ENCODE data around the gene RTN4IP1. TPM values are rescaled to one million over a fixed set of nuclear protein-coding genes. Genes with fewer than 3 reads are reported as not detected.

Gene RTN4IP1
- polyA plus RNA-seq, 1 of the 3 experiments (the other 2 are of a cell fraction): 4.3 TPM

DNA sequence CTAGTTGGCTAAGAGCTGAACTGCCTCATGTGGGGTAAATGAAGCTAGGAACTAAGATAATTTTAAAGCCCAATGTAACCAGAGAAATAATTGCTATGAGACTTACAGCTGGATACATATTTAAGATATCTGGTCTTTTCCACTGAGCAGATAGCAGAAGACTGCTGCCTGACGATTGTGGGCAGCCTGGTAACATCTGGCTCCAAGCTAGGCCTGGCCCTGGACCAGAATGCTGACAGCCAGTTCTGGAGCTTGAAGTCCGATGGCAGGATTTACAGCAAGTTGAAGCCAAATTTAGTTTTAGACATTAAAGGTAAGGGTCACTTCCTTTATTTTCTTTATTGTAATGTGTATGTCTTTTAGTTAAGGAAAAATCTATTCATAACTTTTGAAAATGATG, 65.7 kb downstream of the RTN4IP1 start:
- POLR2A ChIA-PET: no interaction called here
- WGBS (ENCODE audit: low lambda C conversion rate): 75% methylated on average over 2 of the region's 2 CpGs
- no peak overlapping the region for H2AFZ ChIP-seq (ENCODE audit: low read depth)
- no peak overlapping the region for H3K9ac ChIP-seq
- no peak overlapping the region for H3K27ac ChIP-seq (ENCODE audit: low read depth in 2 of 2, low read length in 1 of 2)
- H3K4me2 ChIP-seq: no peak overlapping the region
- TF ChIP-seq MEF2A (IDR thresholded peaks at IDR 0.05; ENCODE audit: borderline replicate concordance, low read depth): no peak
- no peak for TF ChIP-seq NRF1 (IDR thresholded peaks at IDR 0.05; ENCODE audit: low read depth, low read length)
- TF ChIP-seq YY1 (IDR thresholded peaks at IDR 0.05; ENCODE audit: low read depth): no peak
- peaks cover 25% of the 10 kb centered on the region for H3F3A ChIP-seq (replicated peaks; ENCODE audit: insufficient read depth)
- H4K20me1 ChIP-seq (ENCODE audit: insufficient read depth): no peaks in the 10 kb centered on the region
- CTCF ChIA-PET: interaction anchor here (0.7 to 10.4 kb wide), 12 partner anchors 11 to 1092 kb away, joined by 3 to 85 read pairs (median 4); partner anchors contain the start of gene CRYBG1
- no peak for DNase-seq
- no peaks in the 10 kb centered on the region for H3K9me2 ChIP-seq
- H3K36me3 ChIP-seq (replicated peaks in 1 of 2; ENCODE audit: control insufficient read depth in 1 of 2, insufficient read depth in 2 of 2, low read length in 1 of 2): peaks cover 45 to 55% of the 10 kb centered on the region in 2 experiments
- H3K4me1 ChIP-seq (ENCODE audit: control insufficient read depth in 1 of 2, insufficient read depth in 2 of 2, low read depth in 1 of 2, low read length in 1 of 2): peaks cover 0 to 11% of the 10 kb centered on the region in 2 experiments; a peak in 3 of 4 replicates
- H3K4me3 ChIP-seq (ENCODE audit: low read depth in 2 of 2, low read length in 1 of 2): no peak overlapping the region
- no peaks in the 10 kb centered on the region for H3K79me2 ChIP-seq (ENCODE audit: insufficient read depth)
- no peaks in the 10 kb centered on the region for H3K27me3 ChIP-seq (ENCODE audit: insufficient read depth)
- H3K9me3 ChIP-seq: no peaks in the 10 kb centered on the region

DNA sequence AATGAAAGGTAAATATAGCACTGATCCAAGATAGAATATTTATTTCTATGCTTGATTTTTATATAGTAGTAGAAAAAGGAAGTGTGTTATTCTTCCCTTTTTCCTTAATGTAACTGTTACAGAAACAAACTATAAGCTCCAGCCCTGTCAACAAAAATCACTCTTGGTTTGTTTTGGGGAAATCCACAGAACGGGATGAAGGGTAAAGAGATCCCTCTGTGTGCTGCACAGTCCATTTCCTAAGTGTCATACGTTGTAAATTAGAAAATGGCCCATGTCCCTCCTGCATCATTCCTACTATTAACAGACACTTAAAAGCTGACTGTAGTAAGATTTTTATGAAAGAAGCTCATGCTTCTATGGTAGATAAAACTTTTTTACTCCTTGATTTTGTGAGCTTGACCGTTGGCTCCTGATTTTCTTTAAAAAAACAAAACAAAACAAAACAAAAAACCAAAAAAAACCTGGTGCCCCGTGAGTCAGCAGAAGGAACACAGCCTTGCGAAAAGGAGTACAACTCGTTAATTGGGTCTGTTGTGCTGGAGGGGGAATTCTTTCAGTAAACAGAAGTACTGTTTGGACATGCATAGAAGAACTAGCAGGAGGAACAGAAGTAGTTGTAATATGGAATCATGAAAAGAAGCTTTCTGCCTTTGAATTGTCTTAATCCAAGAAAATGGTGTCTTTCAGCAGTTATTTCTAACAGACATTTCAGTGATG, 67.5 kb downstream of the RTN4IP1 start:
- Histone ChIP-seq H3F3A (replicated peaks; ENCODE audit: insufficient read depth) (peaks cover 25% of the 10 kb centered on the region), H3K4me2 (no peak overlapping the region)
- POLR2A ChIA-PET: no interaction called here

More for the DNA sequence above, 67.5 kb downstream of the RTN4IP1 start:
- H3K27ac ChIP-seq (ENCODE audit: low read depth in 2 of 2, low read length in 1 of 2): peak overlapping the region in 1 of 2 experiments; percentile 52; a peak in 1 of 4 replicates
- H3K9me3 ChIP-seq: no peaks in the 10 kb centered on the region
- no peaks in the 10 kb centered on the region for H4K20me1 ChIP-seq (ENCODE audit: insufficient read depth)
- H3K79me2 ChIP-seq (ENCODE audit: insufficient read depth): no peaks in the 10 kb centered on the region
- H3K36me3 ChIP-seq (replicated peaks in 1 of 2; ENCODE audit: control insufficient read depth in 1 of 2, insufficient read depth in 2 of 2, low read length in 1 of 2): peaks cover 34 to 47% of the 10 kb centered on the region in 2 experiments
- no peak overlapping the region for H3K9ac ChIP-seq
- no peak for DNase-seq
- no peak overlapping the region for H3K4me3 ChIP-seq (ENCODE audit: low read depth in 2 of 2, low read length in 1 of 2)
- H3K27me3 ChIP-seq (ENCODE audit: insufficient read depth): no peaks in the 10 kb centered on the region
- TF ChIP-seq JUND (IDR thresholded peaks at IDR 0.05) (no peak), SMC3 (IDR thresholded peaks at IDR 0.05; ENCODE audit: low read depth, low read length) (no peak), SIN3A (IDR thresholded peaks at IDR 0.05; ENCODE audit: borderline replicate concordance, low read depth, low read length) (no peak), RFX5 (IDR thresholded peaks at IDR 0.05; ENCODE audit: low read length) (no peak), GATA2 (CRISPR knock-in tag; IDR thresholded peaks at IDR 0.05) (no peak), FOXJ3 (CRISPR knock-in tag; IDR thresholded peaks at IDR 0.05) (no peak), POLR2AphosphoS5 (IDR thresholded peaks at IDR 0.05; ENCODE audit: low read depth, low read length) (no peak), GABPA (IDR thresholded peaks at IDR 0.05; ENCODE audit: low read depth) (no peak), NRF1 (IDR thresholded peaks at IDR 0.05; ENCODE audit: low read depth, low read length) (no peak), YY1 (IDR thresholded peaks at IDR 0.05; ENCODE audit: low read depth) (no peak)
- TF ChIP-seq, protein P1, sequence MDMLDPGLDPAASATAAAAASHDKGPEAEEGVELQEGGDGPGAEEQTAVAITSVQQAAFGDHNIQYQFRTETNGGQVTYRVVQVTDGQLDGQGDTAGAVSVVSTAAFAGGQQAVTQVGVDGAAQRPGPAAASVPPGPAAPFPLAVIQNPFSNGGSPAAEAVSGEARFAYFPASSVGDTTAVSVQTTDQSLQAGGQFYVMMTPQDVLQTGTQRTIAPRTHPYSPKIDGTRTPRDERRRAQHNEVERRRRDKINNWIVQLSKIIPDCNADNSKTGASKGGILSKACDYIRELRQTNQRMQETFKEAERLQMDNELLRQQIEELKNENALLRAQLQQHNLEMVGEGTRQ (IDR thresholded peaks at IDR 0.05; ENCODE audit: borderline replicate concordance, low read depth, low read length): no peak
- TF ChIP-seq, protein P2, sequence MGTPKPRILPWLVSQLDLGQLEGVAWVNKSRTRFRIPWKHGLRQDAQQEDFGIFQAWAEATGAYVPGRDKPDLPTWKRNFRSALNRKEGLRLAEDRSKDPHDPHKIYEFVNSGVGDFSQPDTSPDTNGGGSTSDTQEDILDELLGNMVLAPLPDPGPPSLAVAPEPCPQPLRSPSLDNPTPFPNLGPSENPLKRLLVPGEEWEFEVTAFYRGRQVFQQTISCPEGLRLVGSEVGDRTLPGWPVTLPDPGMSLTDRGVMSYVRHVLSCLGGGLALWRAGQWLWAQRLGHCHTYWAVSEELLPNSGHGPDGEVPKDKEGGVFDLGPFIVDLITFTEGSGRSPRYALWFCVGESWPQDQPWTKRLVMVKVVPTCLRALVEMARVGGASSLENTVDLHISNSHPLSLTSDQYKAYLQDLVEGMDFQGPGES (IDR thresholded peaks at IDR 0.05; ENCODE audit: low read depth, low read length): no peak
- TF ChIP-seq, protein P3, sequence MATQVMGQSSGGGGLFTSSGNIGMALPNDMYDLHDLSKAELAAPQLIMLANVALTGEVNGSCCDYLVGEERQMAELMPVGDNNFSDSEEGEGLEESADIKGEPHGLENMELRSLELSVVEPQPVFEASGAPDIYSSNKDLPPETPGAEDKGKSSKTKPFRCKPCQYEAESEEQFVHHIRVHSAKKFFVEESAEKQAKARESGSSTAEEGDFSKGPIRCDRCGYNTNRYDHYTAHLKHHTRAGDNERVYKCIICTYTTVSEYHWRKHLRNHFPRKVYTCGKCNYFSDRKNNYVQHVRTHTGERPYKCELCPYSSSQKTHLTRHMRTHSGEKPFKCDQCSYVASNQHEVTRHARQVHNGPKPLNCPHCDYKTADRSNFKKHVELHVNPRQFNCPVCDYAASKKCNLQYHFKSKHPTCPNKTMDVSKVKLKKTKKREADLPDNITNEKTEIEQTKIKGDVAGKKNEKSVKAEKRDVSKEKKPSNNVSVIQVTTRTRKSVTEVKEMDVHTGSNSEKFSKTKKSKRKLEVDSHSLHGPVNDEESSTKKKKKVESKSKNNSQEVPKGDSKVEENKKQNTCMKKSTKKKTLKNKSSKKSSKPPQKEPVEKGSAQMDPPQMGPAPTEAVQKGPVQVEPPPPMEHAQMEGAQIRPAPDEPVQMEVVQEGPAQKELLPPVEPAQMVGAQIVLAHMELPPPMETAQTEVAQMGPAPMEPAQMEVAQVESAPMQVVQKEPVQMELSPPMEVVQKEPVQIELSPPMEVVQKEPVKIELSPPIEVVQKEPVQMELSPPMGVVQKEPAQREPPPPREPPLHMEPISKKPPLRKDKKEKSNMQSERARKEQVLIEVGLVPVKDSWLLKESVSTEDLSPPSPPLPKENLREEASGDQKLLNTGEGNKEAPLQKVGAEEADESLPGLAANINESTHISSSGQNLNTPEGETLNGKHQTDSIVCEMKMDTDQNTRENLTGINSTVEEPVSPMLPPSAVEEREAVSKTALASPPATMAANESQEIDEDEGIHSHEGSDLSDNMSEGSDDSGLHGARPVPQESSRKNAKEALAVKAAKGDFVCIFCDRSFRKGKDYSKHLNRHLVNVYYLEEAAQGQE (IDR thresholded peaks at IDR 0.05; ENCODE audit: low read depth, low read length): no peak
- TF ChIP-seq, protein P4, sequence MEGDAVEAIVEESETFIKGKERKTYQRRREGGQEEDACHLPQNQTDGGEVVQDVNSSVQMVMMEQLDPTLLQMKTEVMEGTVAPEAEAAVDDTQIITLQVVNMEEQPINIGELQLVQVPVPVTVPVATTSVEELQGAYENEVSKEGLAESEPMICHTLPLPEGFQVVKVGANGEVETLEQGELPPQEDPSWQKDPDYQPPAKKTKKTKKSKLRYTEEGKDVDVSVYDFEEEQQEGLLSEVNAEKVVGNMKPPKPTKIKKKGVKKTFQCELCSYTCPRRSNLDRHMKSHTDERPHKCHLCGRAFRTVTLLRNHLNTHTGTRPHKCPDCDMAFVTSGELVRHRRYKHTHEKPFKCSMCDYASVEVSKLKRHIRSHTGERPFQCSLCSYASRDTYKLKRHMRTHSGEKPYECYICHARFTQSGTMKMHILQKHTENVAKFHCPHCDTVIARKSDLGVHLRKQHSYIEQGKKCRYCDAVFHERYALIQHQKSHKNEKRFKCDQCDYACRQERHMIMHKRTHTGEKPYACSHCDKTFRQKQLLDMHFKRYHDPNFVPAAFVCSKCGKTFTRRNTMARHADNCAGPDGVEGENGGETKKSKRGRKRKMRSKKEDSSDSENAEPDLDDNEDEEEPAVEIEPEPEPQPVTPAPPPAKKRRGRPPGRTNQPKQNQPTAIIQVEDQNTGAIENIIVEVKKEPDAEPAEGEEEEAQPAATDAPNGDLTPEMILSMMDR (IDR thresholded peaks at IDR 0.05): no peak
- TF ChIP-seq, protein P5, sequence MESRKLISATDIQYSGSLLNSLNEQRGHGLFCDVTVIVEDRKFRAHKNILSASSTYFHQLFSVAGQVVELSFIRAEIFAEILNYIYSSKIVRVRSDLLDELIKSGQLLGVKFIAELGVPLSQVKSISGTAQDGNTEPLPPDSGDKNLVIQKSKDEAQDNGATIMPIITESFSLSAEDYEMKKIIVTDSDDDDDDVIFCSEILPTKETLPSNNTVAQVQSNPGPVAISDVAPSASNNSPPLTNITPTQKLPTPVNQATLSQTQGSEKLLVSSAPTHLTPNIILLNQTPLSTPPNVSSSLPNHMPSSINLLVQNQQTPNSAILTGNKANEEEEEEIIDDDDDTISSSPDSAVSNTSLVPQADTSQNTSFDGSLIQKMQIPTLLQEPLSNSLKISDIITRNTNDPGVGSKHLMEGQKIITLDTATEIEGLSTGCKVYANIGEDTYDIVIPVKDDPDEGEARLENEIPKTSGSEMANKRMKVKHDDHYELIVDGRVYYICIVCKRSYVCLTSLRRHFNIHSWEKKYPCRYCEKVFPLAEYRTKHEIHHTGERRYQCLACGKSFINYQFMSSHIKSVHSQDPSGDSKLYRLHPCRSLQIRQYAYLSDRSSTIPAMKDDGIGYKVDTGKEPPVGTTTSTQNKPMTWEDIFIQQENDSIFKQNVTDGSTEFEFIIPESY (IDR thresholded peaks at IDR 0.05; ENCODE audit: borderline replicate concordance, low read depth): no peak
- CTCF ChIA-PET: interaction anchor here (1.4 to 3.8 kb wide), 5 partner anchors 17 to 418 kb away, joined by 3 to 30 read pairs (median 4); no protein-coding TSS in a partner anchor
- no peaks in the 10 kb centered on the region for H3K9me2 ChIP-seq
- no peak overlapping the region for H2AFZ ChIP-seq (ENCODE audit: low read depth)
- peaks cover 0 to 5% of the 10 kb centered on the region in 2 experiments; a peak in 1 of 4 replicates for H3K4me1 ChIP-seq (ENCODE audit: control insufficient read depth in 1 of 2, insufficient read depth in 2 of 2, low read depth in 1 of 2, low read length in 1 of 2)
- 80% methylated on average over 6 of the region's 6 CpGs for WGBS (ENCODE audit: low lambda C conversion rate)

Measured in SK-N-SH (cell line).